GF-D8 (cell line): ENCODE measurements around the gene FAM53B.

Experiments used
- DNase-seq: peaks from one replicate; lab custom pipeline; 2025; lab: John Stamatoyannopoulos, UW

Gene FAM53B

DNA sequence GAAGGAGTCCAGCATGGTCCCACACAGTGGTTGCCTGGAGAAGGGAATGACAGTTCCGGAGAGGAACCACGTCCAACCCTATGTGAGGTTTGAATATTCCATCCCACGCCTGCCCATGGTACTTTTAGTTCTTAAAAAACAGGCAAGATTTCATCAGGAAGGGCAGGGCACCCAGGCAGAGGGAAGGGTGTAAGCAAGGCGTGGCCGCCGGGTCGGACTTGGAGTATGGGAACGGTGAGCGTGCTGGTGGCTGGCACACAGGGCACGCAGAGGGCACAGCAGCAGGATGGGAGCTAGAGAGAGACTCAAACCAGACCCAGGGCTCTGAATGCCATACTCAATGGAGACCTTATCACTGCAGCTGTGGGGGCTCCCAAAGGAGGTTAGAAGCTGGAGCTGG lies 34.3 kb downstream of the FAM53B start:
- DNase-seq = no peak

DNA sequence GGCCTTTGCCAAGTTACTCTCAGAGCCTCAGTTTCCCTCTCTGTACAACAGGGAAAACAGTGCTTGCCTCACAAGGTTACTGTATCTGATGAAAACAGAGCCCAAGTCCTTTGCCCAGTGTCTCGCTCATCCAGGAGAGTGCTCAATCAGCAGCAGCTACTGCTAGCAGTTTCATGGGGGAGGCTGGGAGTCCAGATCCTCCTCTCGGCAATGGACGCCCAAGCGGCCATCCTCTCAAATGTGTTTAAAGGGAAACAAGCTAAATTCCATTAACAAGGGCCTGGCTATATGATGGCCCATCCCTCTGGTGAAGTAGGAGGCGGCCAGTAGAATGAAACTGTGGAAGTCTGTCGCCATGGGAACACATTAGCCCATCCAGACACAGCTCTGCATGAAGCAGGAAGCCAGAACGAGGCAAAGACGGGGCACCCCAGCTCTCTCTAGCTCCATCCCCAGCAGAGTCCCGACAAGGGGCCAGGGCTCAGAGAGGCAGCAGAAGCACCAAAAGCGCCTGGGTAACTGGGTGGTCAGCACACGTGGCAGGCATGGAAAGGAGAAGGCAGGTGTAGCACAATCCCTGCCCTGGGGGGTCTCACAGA lies 35.2 kb downstream of the FAM53B start:
- no peak for DNase-seq

- DNase-seq = no peak
Measured at GRCh38 chr10:124708246-124708779, 35.9 kb downstream of the FAM53B start.

- DNase-seq = no peak
Measured at GRCh38 chr10:124707551-124707950, 36.6 kb downstream of the FAM53B start.

- DNase-seq = no peak
Measured at GRCh38 chr10:124707144-124707467, 37.1 kb downstream of the FAM53B start.

- DNase-seq = no peak
Measured at GRCh38 chr10:124706462-124707143, 37.6 kb downstream of the FAM53B start.

- no peak for DNase-seq
Measured at GRCh38 chr10:124705817-124706461, 38.2 kb downstream of the FAM53B start.

- no peak for DNase-seq
Measured at GRCh38 chr10:124705381-124705740, 38.8 kb downstream of the FAM53B start.

DNA sequence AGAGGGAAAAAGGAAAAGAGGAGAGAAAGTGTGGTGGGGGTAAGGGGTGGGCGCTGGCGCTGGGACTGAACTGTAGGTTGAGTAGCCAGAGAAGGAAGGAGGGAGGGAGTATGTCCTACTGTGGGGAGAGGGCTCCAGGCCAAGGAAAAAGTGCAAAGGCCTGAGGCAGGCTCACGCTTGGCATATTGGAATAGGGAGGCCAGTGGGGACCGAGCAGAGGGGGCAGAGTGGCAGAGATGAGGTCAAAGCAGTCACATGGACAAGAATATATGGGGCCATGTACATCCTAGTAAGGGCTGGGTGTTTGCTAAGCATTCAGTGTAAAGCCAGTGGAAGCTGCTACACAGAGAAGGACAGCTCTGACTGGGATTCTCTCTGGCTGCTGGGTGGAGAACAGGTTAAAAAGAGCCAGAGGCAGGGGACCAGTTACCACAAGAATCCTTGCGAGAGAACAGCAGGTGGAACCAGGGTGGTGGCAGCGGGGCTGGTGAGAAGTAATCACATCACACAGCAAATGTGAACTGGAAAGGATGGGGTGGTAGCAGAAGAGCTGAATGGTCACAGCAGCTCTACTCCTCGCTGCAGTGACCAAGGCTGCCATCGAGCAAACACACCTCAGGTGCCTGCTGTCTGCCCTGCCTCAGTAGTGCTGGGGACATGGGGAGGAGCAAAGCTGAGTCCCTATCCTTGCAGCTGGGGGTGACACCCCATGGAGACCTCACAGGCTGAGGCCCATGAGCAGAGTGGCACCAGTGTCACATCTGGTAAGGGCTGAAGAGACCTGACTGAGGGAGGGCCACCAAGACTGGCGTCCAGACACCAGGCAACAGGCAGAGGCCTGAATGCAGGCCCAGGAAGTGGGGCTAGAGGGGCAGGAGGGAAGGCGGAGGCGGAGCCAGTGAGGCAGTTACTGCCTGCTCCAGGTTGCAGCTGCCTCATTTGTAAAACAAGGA lies 39.5 kb downstream of the FAM53B start:
- DNase-seq = no peak

GRCh38 chr10:124703778-124704427 lies 40.3 kb downstream of the FAM53B start:
- no peak for DNase-seq

DNA sequence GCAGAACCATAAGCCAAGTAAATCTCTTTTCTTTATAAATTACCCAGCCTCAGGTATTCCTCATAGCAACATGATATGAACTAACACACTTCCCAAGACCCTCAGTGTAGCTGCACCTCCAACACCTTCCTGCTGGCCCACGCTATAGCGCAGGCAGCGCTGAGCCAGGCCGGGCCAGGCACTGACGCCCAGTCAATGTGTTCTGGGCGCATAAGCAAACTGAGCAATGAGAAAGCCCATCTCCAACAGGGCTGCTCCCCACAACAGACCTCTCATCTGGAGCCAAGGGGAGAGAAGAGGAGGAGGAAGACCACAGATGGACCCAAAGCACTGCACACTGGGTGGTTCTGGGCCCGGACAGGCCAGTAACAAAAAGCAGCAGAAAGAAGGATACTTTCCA lies 40.8 kb downstream of the FAM53B start:
- DNase-seq = no peak

- DNase-seq = no peak
Measured at GRCh38 chr10:124701881-124702656, 42.1 kb downstream of the FAM53B start.

GRCh38 chr10:124701435-124701834 lies 42.7 kb downstream of the FAM53B start:
- no peak for DNase-seq

DNA sequence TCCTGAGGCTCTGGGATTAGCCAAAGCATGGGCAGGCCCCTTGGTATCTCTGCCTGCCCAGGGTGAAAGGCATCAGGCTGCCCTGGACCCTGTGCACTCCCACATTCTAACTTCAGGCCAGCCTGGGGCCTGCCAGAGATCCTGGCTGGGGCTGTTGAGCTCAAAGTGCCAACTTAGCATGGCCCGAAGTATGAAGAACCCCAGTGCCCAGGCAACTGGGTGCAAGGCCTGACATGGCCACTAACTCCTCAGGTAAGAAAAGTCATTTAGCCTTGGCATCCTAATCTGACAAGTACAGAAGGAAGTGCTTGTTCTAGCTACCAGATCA lies 43.2 kb downstream of the FAM53B start:
- no peak for DNase-seq

DNA sequence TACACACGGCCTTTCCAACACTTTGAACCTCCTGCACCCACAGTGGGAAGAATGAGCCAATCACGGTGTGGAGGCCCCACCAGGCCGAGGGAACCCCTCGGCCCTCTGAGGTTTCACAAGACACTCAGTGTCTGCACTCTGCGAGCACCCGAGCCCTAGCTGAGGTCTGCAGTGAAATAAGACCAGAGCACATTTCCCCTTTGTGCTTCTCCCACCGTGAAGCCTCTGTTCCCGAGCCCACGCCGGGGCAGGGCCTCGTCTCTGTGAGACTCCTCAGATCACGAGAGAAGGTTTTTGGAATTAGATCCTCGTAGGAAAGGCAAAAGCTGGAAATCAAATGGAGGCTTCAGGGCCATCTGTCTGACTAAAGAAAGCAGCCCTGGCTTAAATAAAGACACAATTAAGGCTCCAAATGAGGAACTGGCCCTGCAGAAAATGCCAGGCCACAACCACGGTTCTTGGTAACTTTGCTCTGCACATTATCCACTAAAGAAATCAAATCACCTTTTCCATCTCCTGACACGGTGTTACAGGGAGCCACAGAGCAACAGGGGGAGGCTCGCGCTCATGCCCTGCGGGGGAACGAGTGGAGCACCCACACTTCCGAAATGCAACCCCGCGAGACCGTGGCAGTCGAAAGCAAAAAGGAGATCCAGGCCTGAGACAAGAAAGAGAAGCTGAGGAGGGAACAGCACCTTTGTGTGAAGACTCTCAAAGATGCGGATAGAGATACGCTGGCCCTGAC lies 43.7 kb downstream of the FAM53B start:
- no peak for DNase-seq

GRCh38 chr10:124699471-124700292 lies 44.5 kb downstream of the FAM53B start:
- no peak for DNase-seq

DNA sequence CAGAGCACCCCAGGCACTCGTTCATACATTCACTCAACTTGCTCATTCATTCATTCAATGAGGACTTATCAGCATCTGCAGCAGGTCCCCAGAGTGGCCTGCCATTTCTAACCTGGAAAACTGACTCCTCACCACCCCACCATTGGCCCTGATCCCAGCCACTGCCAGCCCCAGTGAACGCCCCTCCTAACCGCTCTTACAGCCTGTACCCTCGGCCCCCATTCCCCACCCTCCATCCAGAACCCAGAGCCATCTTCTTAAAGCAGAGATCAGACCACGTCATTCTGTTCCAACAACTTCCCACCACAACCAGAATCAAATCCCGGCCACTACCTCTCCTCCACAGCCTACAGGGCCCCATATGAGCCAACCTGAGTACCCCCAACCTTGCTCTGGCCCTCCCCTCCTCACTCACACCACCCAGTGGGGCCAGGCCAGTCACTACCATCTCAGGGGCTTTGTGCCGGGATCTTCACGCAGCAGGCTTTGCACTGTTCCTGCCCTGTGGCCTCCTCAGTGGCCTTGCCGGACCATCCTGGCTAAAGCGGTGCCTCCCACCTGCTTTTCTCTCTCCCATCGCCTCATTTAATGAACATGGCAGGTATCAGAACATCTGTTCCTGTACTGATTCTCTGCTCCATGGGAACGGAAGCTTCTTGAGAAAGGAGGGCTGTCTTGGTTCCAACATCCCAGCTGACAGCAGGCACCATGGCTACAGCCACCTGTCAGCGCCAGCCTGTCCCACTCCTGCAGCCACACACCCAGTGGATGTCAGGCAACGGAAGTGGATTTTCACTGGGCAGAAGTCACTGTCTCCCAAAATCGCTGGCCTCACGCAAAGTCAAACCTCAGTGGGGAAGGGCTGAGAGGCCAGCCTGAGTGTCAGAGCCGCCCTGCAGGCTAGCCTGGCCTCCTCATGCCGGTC lies 45.4 kb downstream of the FAM53B start:
- DNase-seq = no peak

- no peak for DNase-seq
Measured at GRCh38 chr10:124697837-124698544, 46.2 kb downstream of the FAM53B start.
